Suprapubic skin (tissue), 3 donors: ENCODE measurements around the gene COPS2.

Experiments used
- CTCF ChIP-seq, 2 donors: fragments of 200-600 bp in 1 of 2; fragments of 450-650 bp in 1 of 2; sonication (generic) in 1 of 2; IDR thresholded peaks; one replicate each; pipeline ENCODE4 v1.5.1; 2016 to 2019; ENCODE audit warnings: antibody characterized with exemption in 2 of 2, mild to moderate bottlenecking in 1 of 2, moderate library complexity in 1 of 2
- POLR2A ChIP-seq, 2 donors: fragments of 450-650 bp; IDR thresholded peaks; one replicate each; pipeline ENCODE4 v1.6.1; 2017; ENCODE audit warnings: antibody characterized with exemption in 2 of 2, mild to moderate bottlenecking in 2 of 2, moderate library complexity in 2 of 2

DNA sequence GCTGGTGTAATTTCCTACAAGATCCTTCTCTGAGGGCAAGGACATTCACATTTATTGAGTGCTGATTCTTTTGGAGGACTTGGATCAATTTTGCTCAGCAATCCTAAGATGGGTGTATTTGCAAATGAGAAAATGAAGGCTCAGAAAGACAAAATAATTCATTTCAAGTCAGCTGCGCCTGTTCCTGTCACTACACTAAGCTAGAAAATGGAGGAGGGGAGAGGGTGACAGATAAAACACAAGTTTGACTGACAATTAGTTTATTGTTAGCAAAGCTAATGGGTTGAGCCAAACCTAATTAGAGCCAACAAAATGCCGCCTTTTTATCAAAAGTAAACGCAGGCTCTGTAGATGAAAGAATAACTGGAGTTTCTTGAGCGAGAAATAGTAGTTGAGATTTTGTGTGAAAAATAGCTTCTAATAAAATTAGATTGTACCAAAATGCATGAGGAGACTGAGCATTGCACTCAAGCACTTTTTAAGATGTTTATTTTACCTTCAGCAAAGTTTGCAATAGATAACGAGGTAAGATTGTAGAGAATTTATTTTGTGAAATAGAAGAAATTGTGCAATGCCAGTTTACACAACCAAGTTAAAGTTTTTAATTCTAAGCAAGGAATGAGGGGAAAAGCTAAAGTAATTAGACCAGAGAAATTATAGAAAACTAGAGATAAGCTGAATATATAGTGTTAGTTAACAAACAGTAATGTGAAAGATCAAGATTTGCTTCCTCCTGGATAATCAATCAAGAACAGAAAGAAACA is 69.5 kb downstream of the COPS2 start:
- TF ChIP-seq CTCF (IDR thresholded peaks at IDR 0.05) (no peak), POLR2A (IDR thresholded peaks at IDR 0.05) (no peak)
